MM.1S (cell line): ENCODE measurements around the gene ATG14.

Source experiments
- DNase-seq: peaks from one replicate; pipeline ENCODE4 v3.0.0-alpha.2; 2015
- H2AFZ ChIP-seq: fragments of 300-600 bp; sonication (generic); 2 replicates; pipeline ENCODE4 v1.6.0; 2016; ENCODE audit warnings: antibody characterized with exemption, low read length
- H3F3A ChIP-seq: fragments of 300-600 bp; sonication (generic); 2 replicates; pipeline ENCODE4 v1.6.1; 2016; ENCODE audit warnings: mild to moderate bottlenecking, antibody characterized with exemption, low read length, moderate library complexity, mixed read lengths; ENCODE audit not compliant: insufficient read depth
- H3K27ac ChIP-seq: fragments of 300-600 bp; sonication (generic); 2 replicates; pipeline ENCODE4 v1.5.1; 2016; ENCODE audit warnings: mild to moderate bottlenecking, low read length
- H3K27me3 ChIP-seq: fragments of 300-600 bp; sonication (generic); replicated peaks from 2 replicates; pipeline ENCODE4 v1.6.0; 2016; ENCODE audit warnings: low read length; ENCODE audit not compliant: insufficient read depth
- H3K36me3 ChIP-seq: fragments of 300-600 bp; sonication (generic); replicated peaks from 2 replicates; pipeline ENCODE4 v1.6.1; 2016; ENCODE audit warnings: mild to moderate bottlenecking, low read length, mixed read lengths; ENCODE audit not compliant: insufficient read depth
- H3K4me1 ChIP-seq: fragments of 300-600 bp; sonication (generic); 2 replicates; pipeline ENCODE4 v1.6.1; 2016; ENCODE audit warnings: low read length, mixed read lengths
- H3K4me2 ChIP-seq: fragments of 300-600 bp; sonication (generic); 2 replicates; pipeline ENCODE4 v1.6.0; 2016; ENCODE audit warnings: low read depth, low read length
- H3K4me3 ChIP-seq: fragments of 300-600 bp; sonication (generic); 2 replicates; pipeline ENCODE4 v1.5.1; 2016; ENCODE audit warnings: low read length, mixed read lengths
- H3K79me2 ChIP-seq: fragments of 300-600 bp; sonication (generic); 2 replicates; pipeline ENCODE4 v1.6.1; 2016; ENCODE audit warnings: mixed run types, low read length, mixed read lengths
- H3K9ac ChIP-seq: fragments of 300-600 bp; sonication (generic); 2 replicates; pipeline ENCODE4 v1.6.1; 2016; ENCODE audit warnings: low read length, mixed read lengths
- H3K9me2 ChIP-seq: fragments of 300-600 bp; sonication (generic); replicated peaks from 2 replicates; pipeline ENCODE4 v1.6.1; 2016; ENCODE audit warnings: mild to moderate bottlenecking, low read length, mixed read lengths; ENCODE audit not compliant: insufficient read depth
- H3K9me3 ChIP-seq: fragments of 300-600 bp; sonication (generic); replicated peaks from 2 replicates; pipeline ENCODE4 v1.6.1; 2016; ENCODE audit warnings: mild to moderate bottlenecking, low read length, mixed read lengths; ENCODE audit not compliant: insufficient read depth
- H4K20me1 ChIP-seq: fragments of 300-600 bp; sonication (generic); 2 replicates; pipeline ENCODE4 v1.6.1; 2016; ENCODE audit warnings: mild to moderate bottlenecking, low read length, moderate library complexity, mixed read lengths; ENCODE audit not compliant: insufficient read depth
- EZH2 ChIP-seq: fragments of 300-600 bp; sonication (generic); optimal IDR thresholded peaks from 2 replicates; pipeline ENCODE3; 2017; ENCODE audit warnings: low read depth, mild to moderate bottlenecking, antibody characterized with exemption, low read length, mixed read lengths
- EZH2phosphoT487 ChIP-seq: fragments of 300-600 bp; sonication (generic); IDR thresholded peaks from 2 replicates; pipeline ENCODE4 v1.6.1; 2018; ENCODE audit warnings: antibody characterized with exemption, low read length
- TF ChIP-seq, protein P1 (sequence below): fragments of 300-600 bp; sonication (generic); IDR thresholded peaks from 2 replicates; pipeline ENCODE4 v1.5.1; 2016; ENCODE audit warnings: antibody characterized with exemption, low read length, mixed read lengths

ATG14 gene

DNA sequence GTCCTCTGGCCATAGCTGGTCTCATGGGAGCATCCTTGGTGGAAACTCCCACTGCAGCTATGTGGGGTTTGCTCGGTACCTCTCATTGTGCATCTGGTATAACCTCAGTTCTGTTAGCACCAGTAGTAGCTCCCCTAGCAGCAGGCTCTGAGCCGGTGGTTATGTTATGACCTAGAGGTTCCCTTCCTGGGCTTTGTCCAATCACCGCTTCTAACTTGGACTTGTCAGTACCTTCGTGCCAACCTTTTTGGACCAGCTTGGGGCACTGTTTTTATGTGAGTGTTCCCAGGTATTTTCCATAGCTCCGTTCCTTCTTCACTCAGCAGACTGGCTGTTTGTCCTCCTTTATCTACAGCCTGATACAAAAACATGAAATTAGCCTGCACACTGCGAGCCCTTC lies 55.7 kb downstream of the ATG14 start:
- no peak overlapping the region for H3K4me2 ChIP-seq
- no peak for DNase-seq
- no peaks in the 10 kb centered on the region for H3K79me2 ChIP-seq
- H3K9ac ChIP-seq: no peak overlapping the region
- no peaks in the 10 kb centered on the region for H3F3A ChIP-seq
- H3K27me3 ChIP-seq: no peaks in the 10 kb centered on the region
- H2AFZ ChIP-seq: no peak overlapping the region
- no peak overlapping the region for H3K27ac ChIP-seq
- H3K9me2 ChIP-seq: no peaks in the 10 kb centered on the region
- H3K9me3 ChIP-seq: no peaks in the 10 kb centered on the region
- no peaks in the 10 kb centered on the region for H3K4me1 ChIP-seq
- no peaks in the 10 kb centered on the region for H4K20me1 ChIP-seq
- TF ChIP-seq, protein P1, sequence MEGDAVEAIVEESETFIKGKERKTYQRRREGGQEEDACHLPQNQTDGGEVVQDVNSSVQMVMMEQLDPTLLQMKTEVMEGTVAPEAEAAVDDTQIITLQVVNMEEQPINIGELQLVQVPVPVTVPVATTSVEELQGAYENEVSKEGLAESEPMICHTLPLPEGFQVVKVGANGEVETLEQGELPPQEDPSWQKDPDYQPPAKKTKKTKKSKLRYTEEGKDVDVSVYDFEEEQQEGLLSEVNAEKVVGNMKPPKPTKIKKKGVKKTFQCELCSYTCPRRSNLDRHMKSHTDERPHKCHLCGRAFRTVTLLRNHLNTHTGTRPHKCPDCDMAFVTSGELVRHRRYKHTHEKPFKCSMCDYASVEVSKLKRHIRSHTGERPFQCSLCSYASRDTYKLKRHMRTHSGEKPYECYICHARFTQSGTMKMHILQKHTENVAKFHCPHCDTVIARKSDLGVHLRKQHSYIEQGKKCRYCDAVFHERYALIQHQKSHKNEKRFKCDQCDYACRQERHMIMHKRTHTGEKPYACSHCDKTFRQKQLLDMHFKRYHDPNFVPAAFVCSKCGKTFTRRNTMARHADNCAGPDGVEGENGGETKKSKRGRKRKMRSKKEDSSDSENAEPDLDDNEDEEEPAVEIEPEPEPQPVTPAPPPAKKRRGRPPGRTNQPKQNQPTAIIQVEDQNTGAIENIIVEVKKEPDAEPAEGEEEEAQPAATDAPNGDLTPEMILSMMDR: no peak
- TF ChIP-seq EZH2 (no peak), EZH2phosphoT487 (no peak)
- H3K36me3 ChIP-seq: no peaks in the 10 kb centered on the region
- H3K4me3 ChIP-seq: no peak overlapping the region

DNA sequence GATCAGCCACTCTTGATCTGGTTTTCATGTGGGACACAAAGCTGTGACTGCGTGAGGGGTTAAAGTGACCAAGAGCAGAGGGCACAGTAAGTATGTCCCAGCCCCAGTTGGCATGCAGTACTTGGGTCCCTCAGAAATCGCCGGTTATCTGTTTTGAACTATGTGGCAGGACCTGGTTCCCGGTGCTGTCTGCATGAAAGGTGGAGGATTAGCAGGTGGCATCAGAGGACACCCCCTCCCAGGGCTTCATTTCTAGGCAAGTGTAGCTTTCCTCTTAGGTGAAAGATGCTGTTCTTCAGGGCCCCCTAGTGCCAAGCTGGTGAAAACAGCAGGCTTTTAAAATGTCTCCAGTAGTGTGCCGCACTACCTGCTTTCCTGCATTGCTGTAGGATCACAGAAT lies 57.1 kb downstream of the ATG14 start:
- TF ChIP-seq, protein P1: peak; percentile 49
- no peak for TF ChIP-seq EZH2phosphoT487
- Histone ChIP-seq H2AFZ (no peak overlapping the region), H3K4me1 (no peaks in the 10 kb centered on the region), H3K9me2 (no peaks in the 10 kb centered on the region), H3K9ac (no peak overlapping the region), H3K79me2 (no peaks in the 10 kb centered on the region), H3F3A (no peaks in the 10 kb centered on the region), H3K27ac (no peak overlapping the region), H3K27me3 (no peaks in the 10 kb centered on the region), H3K9me3 (no peaks in the 10 kb centered on the region), H3K36me3 (no peaks in the 10 kb centered on the region), H4K20me1 (no peaks in the 10 kb centered on the region), H3K4me3 (no peak overlapping the region), H3K4me2 (no peak overlapping the region)
- DNase-seq: peak; percentile 44

DNA sequence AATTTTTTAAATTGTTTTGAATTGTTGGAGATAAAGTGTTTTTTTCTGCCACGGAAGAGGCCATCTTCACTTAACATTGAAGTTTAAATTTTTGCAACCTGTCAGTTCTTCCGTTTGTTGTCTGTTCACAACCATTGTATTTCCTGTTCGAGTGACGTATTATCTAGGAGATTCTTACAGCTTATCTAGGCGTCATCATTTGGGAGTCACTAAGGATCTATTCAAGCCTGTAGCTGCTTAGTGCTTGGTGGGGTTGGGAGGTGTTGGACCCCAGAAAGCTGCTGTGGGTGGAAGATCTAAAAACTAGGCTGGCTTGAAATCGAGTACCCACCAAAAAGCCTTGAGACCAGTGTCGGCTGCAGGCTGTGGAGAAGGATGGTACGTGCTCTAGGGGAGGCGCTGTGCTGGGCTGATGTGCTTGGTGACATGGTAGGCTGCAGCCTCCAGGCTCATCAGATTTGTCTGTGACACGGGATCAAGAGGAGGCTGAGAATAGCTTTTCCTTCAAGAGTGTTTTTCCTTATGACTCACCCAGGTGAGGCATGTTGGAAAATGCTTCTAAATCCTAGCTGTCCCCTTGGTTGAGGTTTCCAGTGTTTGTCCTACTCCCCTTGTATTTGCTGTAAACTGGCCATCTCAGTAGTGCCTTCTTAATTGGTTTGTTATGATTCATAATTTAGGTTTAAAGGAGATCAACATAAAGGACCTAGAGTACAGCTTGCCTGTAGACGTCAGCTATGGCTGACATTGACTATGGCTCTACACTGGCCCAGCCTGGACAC lies 57.8 kb downstream of the ATG14 start:
- Histone ChIP-seq H3K9me2 (no peaks in the 10 kb centered on the region), H3K4me3 (no peak overlapping the region), H3K9me3 (no peaks in the 10 kb centered on the region), H3K9ac (no peak overlapping the region), H3K4me1 (no peaks in the 10 kb centered on the region), H3K4me2 (no peak overlapping the region), H3K36me3 (no peaks in the 10 kb centered on the region), H2AFZ (no peak overlapping the region), H4K20me1 (no peaks in the 10 kb centered on the region), H3F3A (no peaks in the 10 kb centered on the region), H3K27ac (no peak overlapping the region), H3K27me3 (no peaks in the 10 kb centered on the region), H3K79me2 (no peaks in the 10 kb centered on the region)
- TF ChIP-seq, protein P1: no peak
- no peak for TF ChIP-seq EZH2phosphoT487
- no peak for TF ChIP-seq EZH2
- no peak for DNase-seq
